OCI-LY3 (cell line): ENCODE results near the gene CLIP4.

Source experiments
- H2AFZ ChIP-seq: fragments of 200-600, 300-600 bp; shearing (Covaris generic); 2 replicates; pipeline ENCODE4 v1.6.0; 2014; ENCODE audit warnings: antibody characterized with exemption, low read depth, low read length
- H3K27ac ChIP-seq: fragments of 200-600, 300-600 bp; sonication (generic); 2 replicates; pipeline ENCODE4 v1.5.1; 2014; ENCODE audit warnings: mild to moderate bottlenecking, low read length, moderate library complexity, mixed read lengths
- H3K27me3 ChIP-seq: fragments of 200-600, 300-600 bp; sonication (generic); 2 replicates; pipeline ENCODE4 v1.6.1; 2014; ENCODE audit warnings: low read depth, low read length, mixed read lengths
- H3K36me3 ChIP-seq: fragments of 200-600, 300-600 bp; sonication (generic); replicated peaks from 2 replicates; pipeline ENCODE3; 2014; ENCODE audit warnings: low read depth, low read length, mixed read lengths
- H3K4me1 ChIP-seq: fragments of 300-600, 200-600 bp; sonication (generic); 2 replicates; pipeline ENCODE4 v1.6.1; 2014; ENCODE audit warnings: low read length, mixed read lengths
- H3K4me2 ChIP-seq: fragments of 200-600, 300-600 bp; sonication (generic); 2 replicates; pipeline ENCODE4 v1.6.1; 2014; ENCODE audit warnings: low read length, mixed read lengths
- H3K4me3 ChIP-seq: fragments of 300-600, 200-600 bp; sonication (generic); 2 replicates; pipeline ENCODE4 v1.5.1; 2014; ENCODE audit warnings: antibody characterized with exemption, mild to moderate bottlenecking, low read length, moderate library complexity
- H3K79me2 ChIP-seq: fragments of 300-600, 200-600 bp; shearing (Covaris generic); 2 replicates; pipeline ENCODE4 v1.6.1; 2014; ENCODE audit warnings: mild to moderate bottlenecking, low read length, mixed read lengths
- H3K9ac ChIP-seq: fragments of 300-600, 200-600 bp; shearing (Covaris generic); 2 replicates; pipeline ENCODE4 v1.6.0; 2014; ENCODE audit warnings: mild to moderate bottlenecking, low read length, moderate library complexity
- H3K9me3 ChIP-seq: fragments of 200-600, 300-600 bp; shearing (Covaris generic); 2 replicates; pipeline ENCODE4 v1.6.1; 2014; ENCODE audit warnings: low read length, mixed read lengths; ENCODE audit not compliant: insufficient read depth
- H4K20me1 ChIP-seq: fragments of 200-600, 300-600 bp; sonication (generic); 2 replicates; pipeline ENCODE4 v1.6.1; 2016; ENCODE audit warnings: low read length, mixed read lengths; ENCODE audit not compliant: insufficient read depth
- EZH2phosphoT487 ChIP-seq: fragments of 200-600 bp; shearing (Covaris generic); IDR thresholded peaks from 2 replicates; pipeline ENCODE4 v1.6.1; 2018; ENCODE audit warnings: antibody characterized with exemption, mixed run types, low read depth
- TF ChIP-seq, protein P1 (sequence below): fragments of 200-600, 300-600 bp; sonication (generic); IDR thresholded peaks from 2 replicates; pipeline ENCODE4 v1.5.1; 2014; ENCODE audit warnings: antibody characterized with exemption, low read length, low read depth

Gene CLIP4

DNA sequence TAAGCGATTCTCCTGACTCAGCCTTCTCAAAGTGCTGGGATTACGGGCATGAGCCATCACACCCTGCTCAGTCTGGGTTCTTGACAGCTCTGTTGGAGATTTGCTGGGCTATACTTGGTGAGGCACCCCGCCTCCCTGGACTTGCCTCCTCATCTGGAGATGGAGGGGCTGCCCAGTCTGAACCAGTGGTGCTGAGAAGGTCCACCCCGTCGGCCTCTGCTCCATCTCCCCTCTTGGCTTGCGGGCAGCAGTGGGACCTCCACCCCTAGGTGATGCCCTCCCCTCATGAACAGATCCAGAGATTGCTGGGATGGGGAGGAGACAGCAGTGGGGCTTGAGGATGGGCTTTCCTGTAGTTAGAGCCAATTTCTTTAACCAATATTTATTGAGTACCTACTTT is 120.9 kb downstream of the CLIP4 start:
- H4K20me1 ChIP-seq, result no peaks in the 10 kb centered on the region
- no peak overlapping the region for H3K27ac ChIP-seq
- no peak overlapping the region for H2AFZ ChIP-seq
- TF ChIP-seq, protein P1, sequence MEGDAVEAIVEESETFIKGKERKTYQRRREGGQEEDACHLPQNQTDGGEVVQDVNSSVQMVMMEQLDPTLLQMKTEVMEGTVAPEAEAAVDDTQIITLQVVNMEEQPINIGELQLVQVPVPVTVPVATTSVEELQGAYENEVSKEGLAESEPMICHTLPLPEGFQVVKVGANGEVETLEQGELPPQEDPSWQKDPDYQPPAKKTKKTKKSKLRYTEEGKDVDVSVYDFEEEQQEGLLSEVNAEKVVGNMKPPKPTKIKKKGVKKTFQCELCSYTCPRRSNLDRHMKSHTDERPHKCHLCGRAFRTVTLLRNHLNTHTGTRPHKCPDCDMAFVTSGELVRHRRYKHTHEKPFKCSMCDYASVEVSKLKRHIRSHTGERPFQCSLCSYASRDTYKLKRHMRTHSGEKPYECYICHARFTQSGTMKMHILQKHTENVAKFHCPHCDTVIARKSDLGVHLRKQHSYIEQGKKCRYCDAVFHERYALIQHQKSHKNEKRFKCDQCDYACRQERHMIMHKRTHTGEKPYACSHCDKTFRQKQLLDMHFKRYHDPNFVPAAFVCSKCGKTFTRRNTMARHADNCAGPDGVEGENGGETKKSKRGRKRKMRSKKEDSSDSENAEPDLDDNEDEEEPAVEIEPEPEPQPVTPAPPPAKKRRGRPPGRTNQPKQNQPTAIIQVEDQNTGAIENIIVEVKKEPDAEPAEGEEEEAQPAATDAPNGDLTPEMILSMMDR, result no peak
- TF ChIP-seq EZH2phosphoT487, result no peak
- H3K9ac ChIP-seq, result no peak overlapping the region
- no peaks in the 10 kb centered on the region for H3K9me3 ChIP-seq
- no peaks in the 10 kb centered on the region for H3K36me3 ChIP-seq
- H3K4me1 ChIP-seq, result no peaks in the 10 kb centered on the region
- no peak overlapping the region for H3K4me2 ChIP-seq
- H3K27me3 ChIP-seq, result peaks cover 21% of the 10 kb centered on the region
- no peak overlapping the region for H3K4me3 ChIP-seq
- no peaks in the 10 kb centered on the region for H3K79me2 ChIP-seq

DNA sequence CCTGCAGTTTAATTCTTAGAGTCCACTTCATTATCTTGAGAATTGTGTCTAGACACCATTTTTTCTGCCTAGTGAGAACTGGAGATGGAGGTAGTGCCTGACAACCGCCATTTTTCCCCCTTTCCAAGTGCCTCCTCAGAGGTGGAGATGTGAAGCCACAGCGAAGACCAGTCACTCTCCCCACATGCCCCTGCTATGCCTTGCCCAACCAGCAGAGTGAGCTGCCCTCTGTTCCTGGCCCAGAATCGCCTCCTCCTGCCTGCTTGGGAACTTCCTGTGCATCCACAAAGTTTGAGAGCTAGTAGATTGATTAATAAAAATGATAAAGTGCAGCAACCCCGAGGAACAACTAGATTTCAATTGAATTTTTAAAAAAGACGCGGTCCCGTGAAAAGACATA is 123.3 kb downstream of the CLIP4 start:
- no peak overlapping the region for H3K27ac ChIP-seq

More for the DNA sequence above, 123.3 kb downstream of the CLIP4 start:
- TF ChIP-seq, protein P1, result peak; percentile 65
- TF ChIP-seq EZH2phosphoT487, result no peak
- Histone ChIP-seq H3K79me2 (no peaks in the 10 kb centered on the region), H3K4me2 (no peak overlapping the region), H3K9ac (no peak overlapping the region), H3K27me3 (peaks cover 29% of the 10 kb centered on the region), H2AFZ (no peak overlapping the region), H3K36me3 (no peaks in the 10 kb centered on the region), H3K4me3 (no peak overlapping the region), H4K20me1 (no peaks in the 10 kb centered on the region), H3K9me3 (no peaks in the 10 kb centered on the region), H3K4me1 (peaks cover 4% of the 10 kb centered on the region; the same call in 1 of the 2 replicates)
